Cardiac muscle cell (in vitro differentiated cells and primary cell): ENCODE measurements around the gene DGKI. TPM values are rescaled to one million over a fixed set of nuclear protein-coding genes. Genes with fewer than 3 reads are reported as not detected.
A peak's percentile ranks its signal among the peaks of the same experiment; 100 is the strongest.

Source experiments
- DNase-seq, 2 donors: peaks; one replicate each; pipeline versions ENCODE4 v3.0.0 to v3.0.0-alpha.2; 2010 to 2017; ENCODE audit warnings: low read depth in 1 of 2, low spot score in 1 of 2
- H3K27ac ChIP-seq: fragments of 200-600 bp; sonication (generic); 2 replicates; pipeline ENCODE4 v1.5.1; 2016
- H3K27me3 ChIP-seq: fragments of 200-600 bp; sonication (generic); 2 replicates; pipeline ENCODE4 v1.6.0; 2016; ENCODE audit warnings: control low read depth
- H3K36me3 ChIP-seq: fragments of 200-600 bp; sonication (generic); 2 replicates; pipeline ENCODE4 v1.5.1; 2016; ENCODE audit warnings: control low read depth
- H3K4me1 ChIP-seq: fragments of 200-600 bp; sonication (generic); 2 replicates; pipeline ENCODE4 v1.8.1; 2017; ENCODE audit warnings: low read depth, mild to moderate bottlenecking, mixed run types
- H3K4me3 ChIP-seq: fragments of 200-600 bp; sonication (generic); 2 replicates; pipeline ENCODE4 v1.5.1; 2016; ENCODE audit warnings: mild to moderate bottlenecking
- H3K9me3 ChIP-seq: fragments of 200-600 bp; sonication (generic); 2 replicates; pipeline ENCODE4 v1.5.1; 2017; ENCODE audit warnings: low read depth, mild to moderate bottlenecking, control low read depth
- polyA plus RNA-seq: library from polyadenylated mRNA; unstranded; fragments of >200 nt; fragmentation: Nextera tagmentation; extraction: Ambion mirVana; gene quantifications from 2 replicates; pipeline ENCODE4 v1.2.1, GENCODE V29; 2016
- total RNA-seq: library from RNA; depleted of rRNA; stranded (reverse); fragments of >200 nt; gene quantifications from 2 replicates; pipeline ENCODE4 v1.2.3, GENCODE V29; 2016
- TF ChIP-seq, protein P1 (sequence below): IDR thresholded peaks from 2 replicates; pipeline ENCODE4 v1.5.1; 2012; ENCODE audit warnings: low read depth, mild to moderate bottlenecking, low read length

The DGKI gene
- total and polyA plus RNA-seq, 2 experiments from 2014 or later, result 35.0 to 52.7 TPM

- no peaks in the 10 kb centered on the region for H3K27me3 ChIP-seq
Observed at GRCh38 chr7:137585591-137585990, 261.2 kb downstream of the DGKI start.

DNA sequence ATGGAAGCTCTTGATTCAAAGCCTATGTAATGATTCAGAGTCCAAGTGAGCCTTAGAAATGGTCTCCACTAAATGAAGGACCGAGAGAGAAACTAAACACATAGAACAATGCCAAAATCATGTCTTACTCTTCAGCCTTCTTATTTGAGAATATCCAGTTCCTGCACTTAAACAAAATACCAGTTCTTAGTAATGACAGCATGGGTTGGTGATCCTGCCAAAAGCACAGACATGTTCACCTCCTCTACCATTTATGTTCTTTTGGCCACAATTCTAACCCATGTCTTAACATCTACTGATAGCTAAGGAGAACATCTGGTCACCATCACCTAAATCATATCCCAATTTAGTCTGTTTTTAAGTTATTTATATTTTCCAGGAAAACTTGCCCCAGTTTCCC lies 263.6 kb downstream of the DGKI start:
- TF ChIP-seq, protein P1, sequence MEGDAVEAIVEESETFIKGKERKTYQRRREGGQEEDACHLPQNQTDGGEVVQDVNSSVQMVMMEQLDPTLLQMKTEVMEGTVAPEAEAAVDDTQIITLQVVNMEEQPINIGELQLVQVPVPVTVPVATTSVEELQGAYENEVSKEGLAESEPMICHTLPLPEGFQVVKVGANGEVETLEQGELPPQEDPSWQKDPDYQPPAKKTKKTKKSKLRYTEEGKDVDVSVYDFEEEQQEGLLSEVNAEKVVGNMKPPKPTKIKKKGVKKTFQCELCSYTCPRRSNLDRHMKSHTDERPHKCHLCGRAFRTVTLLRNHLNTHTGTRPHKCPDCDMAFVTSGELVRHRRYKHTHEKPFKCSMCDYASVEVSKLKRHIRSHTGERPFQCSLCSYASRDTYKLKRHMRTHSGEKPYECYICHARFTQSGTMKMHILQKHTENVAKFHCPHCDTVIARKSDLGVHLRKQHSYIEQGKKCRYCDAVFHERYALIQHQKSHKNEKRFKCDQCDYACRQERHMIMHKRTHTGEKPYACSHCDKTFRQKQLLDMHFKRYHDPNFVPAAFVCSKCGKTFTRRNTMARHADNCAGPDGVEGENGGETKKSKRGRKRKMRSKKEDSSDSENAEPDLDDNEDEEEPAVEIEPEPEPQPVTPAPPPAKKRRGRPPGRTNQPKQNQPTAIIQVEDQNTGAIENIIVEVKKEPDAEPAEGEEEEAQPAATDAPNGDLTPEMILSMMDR, result no peak
- no peak overlapping the region for H3K4me3 ChIP-seq
- no peak overlapping the region for H3K27ac ChIP-seq

More at GRCh38 chr7:137585591-137585990, 261.2 kb downstream of the DGKI start:
- H3K36me3 ChIP-seq, result no peaks in the 10 kb centered on the region
- H3K27ac ChIP-seq, result peak overlapping the region; percentile 3
- H3K9me3 ChIP-seq, result no peaks in the 10 kb centered on the region
- DNase-seq, result no peak
- no peak overlapping the region for H3K4me3 ChIP-seq
- TF ChIP-seq, protein P1, result no peak
- peaks cover 17% of the 10 kb centered on the region for H3K4me1 ChIP-seq

DNA sequence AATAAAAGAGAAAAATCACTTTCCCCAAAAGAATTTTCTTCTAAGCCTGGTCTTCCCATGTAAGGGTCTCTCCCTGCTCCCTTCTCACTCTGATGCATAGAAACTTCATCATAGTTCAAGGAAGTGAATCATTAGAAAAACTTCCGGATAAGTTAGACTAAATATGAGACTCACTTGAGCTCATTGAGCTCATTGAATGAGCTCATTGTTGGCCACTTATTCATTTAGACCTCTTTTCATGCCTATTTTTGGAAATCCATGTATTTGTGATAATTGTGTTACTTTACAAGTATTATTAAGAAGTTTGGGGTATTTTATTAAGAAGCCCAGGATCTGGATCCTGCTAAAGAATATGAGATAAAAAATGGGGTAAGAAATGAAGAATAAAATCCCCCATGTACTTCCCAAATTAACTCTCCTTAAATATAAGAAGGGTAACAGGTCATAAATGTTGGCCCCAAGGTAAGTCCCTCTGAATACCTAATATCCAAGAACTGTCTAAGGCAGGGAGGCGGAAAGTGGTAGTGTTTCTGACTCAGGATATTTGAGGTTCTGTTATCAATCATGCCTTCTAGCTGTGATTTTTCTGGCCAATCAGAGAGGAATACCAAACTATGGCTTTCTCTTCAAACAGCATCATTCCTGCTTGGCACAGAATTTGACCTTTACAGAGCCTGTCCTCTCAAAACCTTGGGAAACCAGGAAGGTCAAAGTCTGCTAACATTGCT lies 266.7 kb downstream of the DGKI start:
- H3K36me3 ChIP-seq, result no peaks in the 10 kb centered on the region
- no peak overlapping the region for H3K4me3 ChIP-seq
- peak in 1 of 2 donors; percentile 78 for DNase-seq
- TF ChIP-seq, protein P1, result no peak
- H3K4me1 ChIP-seq, result peaks cover 3% of the 10 kb centered on the region
- no peaks in the 10 kb centered on the region for H3K27me3 ChIP-seq
- no peak overlapping the region for H3K27ac ChIP-seq
- H3K9me3 ChIP-seq, result no peaks in the 10 kb centered on the region

More for the DNA sequence above, 263.6 kb downstream of the DGKI start:
- no peaks in the 10 kb centered on the region for H3K27me3 ChIP-seq
- DNase-seq, result peak in 1 of 2 donors; percentile 20
- H3K36me3 ChIP-seq, result no peaks in the 10 kb centered on the region
- peaks cover 3% of the 10 kb centered on the region for H3K4me1 ChIP-seq
- H3K9me3 ChIP-seq, result no peaks in the 10 kb centered on the region

- DNase-seq, result no peak
- peaks cover 3% of the 10 kb centered on the region for H3K4me1 ChIP-seq
- H3K27me3 ChIP-seq, result no peaks in the 10 kb centered on the region
- no peak overlapping the region for H3K4me3 ChIP-seq
- no peaks in the 10 kb centered on the region for H3K36me3 ChIP-seq
- no peaks in the 10 kb centered on the region for H3K9me3 ChIP-seq
- no peak overlapping the region for H3K27ac ChIP-seq
- TF ChIP-seq, protein P1, result no peak
Observed at GRCh38 chr7:137578541-137578940, 268.2 kb downstream of the DGKI start.

GRCh38 chr7:137577184-137577583 lies 269.6 kb downstream of the DGKI start:
- no peak overlapping the region for H3K4me3 ChIP-seq
- H3K27me3 ChIP-seq, result no peaks in the 10 kb centered on the region
- TF ChIP-seq, protein P1, result no peak
- H3K9me3 ChIP-seq, result no peaks in the 10 kb centered on the region
- no peaks in the 10 kb centered on the region for H3K36me3 ChIP-seq
- H3K27ac ChIP-seq, result no peak overlapping the region
- DNase-seq, result no peak
- no peaks in the 10 kb centered on the region for H3K4me1 ChIP-seq
